KMS-11 (cell line): Measurements from ENCODE around the gene KIF18B.

Experiments
- H2AFZ ChIP-seq: fragments of 200-600 bp; sonication (generic); 2 replicates; pipeline ENCODE4 v1.6.1; 2016; ENCODE audit warnings: antibody characterized with exemption, mixed run types, low read depth
- H3K27ac ChIP-seq: fragments of 200-600 bp; sonication (generic); 2 replicates; pipeline ENCODE4 v1.6.1; 2016; ENCODE audit warnings: mild to moderate bottlenecking, mixed run types
- H3K27me3 ChIP-seq: fragments of 200-600 bp; sonication (generic); 2 replicates; pipeline ENCODE4 v1.6.1; 2017; ENCODE audit warnings: mild to moderate bottlenecking, low read depth, mixed run types, moderate library complexity; ENCODE audit not compliant: insufficient read depth
- H3K36me3 ChIP-seq: fragments of 200-600 bp; sonication (generic); 2 replicates; pipeline ENCODE4 v1.6.1; 2017; ENCODE audit warnings: mild to moderate bottlenecking, mixed run types; ENCODE audit not compliant: insufficient read depth
- H3K4me1 ChIP-seq: fragments of 200-600 bp; sonication (generic); 2 replicates; pipeline ENCODE4 v1.6.1; 2016; ENCODE audit warnings: mild to moderate bottlenecking, low read depth, mixed run types; ENCODE audit not compliant: poor library complexity, severe bottlenecking
- H3K4me2 ChIP-seq: fragments of 200-600 bp; sonication (generic); 2 replicates; pipeline ENCODE4 v1.7.0; 2016; ENCODE audit warnings: mild to moderate bottlenecking, mixed run types
- H3K4me3 ChIP-seq: fragments of 200-600 bp; sonication (generic); IDR thresholded peaks from 2 replicates; pipeline ENCODE4 v1.6.1; 2017; ENCODE audit warnings: low read depth, low read length, mixed read lengths; ENCODE audit not compliant: insufficient read depth
- H3K79me2 ChIP-seq: fragments of 200-600 bp; sonication (generic); 2 replicates; pipeline ENCODE4 v1.6.1; 2016; ENCODE audit warnings: low read depth, mixed run types; ENCODE audit not compliant: insufficient read depth
- H3K9ac ChIP-seq: fragments of 200-600 bp; sonication (generic); 2 replicates; pipeline ENCODE4 v1.6.1; 2016; ENCODE audit warnings: mild to moderate bottlenecking, mixed run types
- H4K20me1 ChIP-seq: fragments of 200-600 bp; sonication (generic); 2 replicates; pipeline ENCODE4 v1.6.1; 2016; ENCODE audit warnings: mild to moderate bottlenecking, mixed run types; ENCODE audit not compliant: insufficient read depth
- TF ChIP-seq, protein P1 (sequence below): fragments of 200-600 bp; sonication (generic); conservative IDR thresholded peaks from 2 replicates; pipeline ENCODE4 v1.6.1; 2017; ENCODE audit warnings: low read depth, mild to moderate bottlenecking, antibody characterized with exemption, low read length, moderate library complexity, mixed read lengths

KIF18B gene

DNA sequence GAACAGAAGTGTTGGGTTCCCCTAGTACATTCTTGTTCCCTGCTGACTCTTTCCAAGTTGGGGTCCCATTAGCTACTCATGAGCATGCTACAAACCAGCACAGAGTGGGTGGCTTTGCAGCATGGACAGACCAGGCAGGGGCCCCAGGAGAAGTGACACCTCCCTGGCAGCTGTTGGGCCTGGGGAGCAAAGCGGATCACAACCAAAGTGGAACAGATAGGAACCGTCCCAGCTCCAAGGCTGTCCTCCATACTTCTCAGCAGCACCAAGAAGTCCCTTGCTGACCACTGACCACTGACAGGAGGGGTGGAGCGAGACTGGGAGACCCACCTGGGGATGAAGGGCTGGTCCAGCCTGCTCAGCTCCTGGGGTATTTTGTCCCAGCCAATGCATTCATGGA, 19.9 kb downstream of the KIF18B start:
- Histone ChIP-seq H3K4me2 (no peak overlapping the region), H3K36me3 (peaks cover 5% of the 10 kb centered on the region; the same call in 1 of the 2 replicates), H3K27me3 (no peaks in the 10 kb centered on the region), H4K20me1 (no peaks in the 10 kb centered on the region), H3K27ac (no peak overlapping the region), H3K79me2 (no peaks in the 10 kb centered on the region), H3K4me3 (no peak overlapping the region), H3K4me1 (no peaks in the 10 kb centered on the region), H2AFZ (no peak overlapping the region), H3K9ac (no peak overlapping the region)
- TF ChIP-seq, protein P1, sequence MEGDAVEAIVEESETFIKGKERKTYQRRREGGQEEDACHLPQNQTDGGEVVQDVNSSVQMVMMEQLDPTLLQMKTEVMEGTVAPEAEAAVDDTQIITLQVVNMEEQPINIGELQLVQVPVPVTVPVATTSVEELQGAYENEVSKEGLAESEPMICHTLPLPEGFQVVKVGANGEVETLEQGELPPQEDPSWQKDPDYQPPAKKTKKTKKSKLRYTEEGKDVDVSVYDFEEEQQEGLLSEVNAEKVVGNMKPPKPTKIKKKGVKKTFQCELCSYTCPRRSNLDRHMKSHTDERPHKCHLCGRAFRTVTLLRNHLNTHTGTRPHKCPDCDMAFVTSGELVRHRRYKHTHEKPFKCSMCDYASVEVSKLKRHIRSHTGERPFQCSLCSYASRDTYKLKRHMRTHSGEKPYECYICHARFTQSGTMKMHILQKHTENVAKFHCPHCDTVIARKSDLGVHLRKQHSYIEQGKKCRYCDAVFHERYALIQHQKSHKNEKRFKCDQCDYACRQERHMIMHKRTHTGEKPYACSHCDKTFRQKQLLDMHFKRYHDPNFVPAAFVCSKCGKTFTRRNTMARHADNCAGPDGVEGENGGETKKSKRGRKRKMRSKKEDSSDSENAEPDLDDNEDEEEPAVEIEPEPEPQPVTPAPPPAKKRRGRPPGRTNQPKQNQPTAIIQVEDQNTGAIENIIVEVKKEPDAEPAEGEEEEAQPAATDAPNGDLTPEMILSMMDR, result no peak

DNA sequence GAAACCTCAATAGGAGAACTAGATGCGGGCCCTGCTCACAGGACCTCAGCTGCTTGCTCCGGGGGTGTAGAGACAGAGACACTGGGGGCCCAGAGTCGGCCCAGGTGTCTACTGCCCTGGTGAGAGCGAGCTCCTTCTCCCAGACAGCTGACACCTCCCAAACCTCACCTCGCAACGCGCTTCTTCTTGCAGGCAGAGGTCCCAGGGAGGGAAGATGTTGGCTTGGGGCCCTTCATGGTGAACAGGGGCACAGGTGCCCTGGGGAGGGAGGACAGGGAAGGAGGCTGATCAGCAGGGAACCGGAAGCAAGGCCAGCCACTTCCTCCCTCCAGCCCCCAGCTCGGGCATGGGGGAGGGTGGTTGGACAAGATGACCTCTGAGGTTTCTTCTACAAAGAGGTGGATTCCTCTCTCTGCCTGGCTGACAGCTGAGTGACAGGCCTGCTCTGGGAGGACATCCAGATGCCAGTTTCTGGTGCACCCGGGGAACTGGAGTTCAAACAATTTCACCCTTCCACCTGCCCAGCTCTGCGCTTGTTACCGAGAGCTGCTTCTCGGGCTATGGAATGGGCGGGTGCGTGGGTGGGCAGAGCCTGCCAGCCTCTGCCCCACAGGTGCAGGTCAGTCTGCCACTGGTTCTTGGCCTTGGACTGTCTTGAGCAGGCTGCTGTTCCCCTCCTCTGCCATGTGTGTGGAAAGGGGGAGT, 20.6 kb downstream of the KIF18B start:
- H3K27me3 ChIP-seq, result no peaks in the 10 kb centered on the region
- H4K20me1 ChIP-seq, result no peaks in the 10 kb centered on the region
- no peak overlapping the region for H2AFZ ChIP-seq
- no peaks in the 10 kb centered on the region for H3K79me2 ChIP-seq
- no peaks in the 10 kb centered on the region for H3K4me1 ChIP-seq
- no peak overlapping the region for H3K27ac ChIP-seq
- no peak overlapping the region for H3K4me2 ChIP-seq
- H3K36me3 ChIP-seq, result peaks cover 5% of the 10 kb centered on the region; the same call in 1 of the 2 replicates
- H3K4me3 ChIP-seq, result no peak overlapping the region
- TF ChIP-seq, protein P1, result no peak
- H3K9ac ChIP-seq, result no peak overlapping the region

DNA sequence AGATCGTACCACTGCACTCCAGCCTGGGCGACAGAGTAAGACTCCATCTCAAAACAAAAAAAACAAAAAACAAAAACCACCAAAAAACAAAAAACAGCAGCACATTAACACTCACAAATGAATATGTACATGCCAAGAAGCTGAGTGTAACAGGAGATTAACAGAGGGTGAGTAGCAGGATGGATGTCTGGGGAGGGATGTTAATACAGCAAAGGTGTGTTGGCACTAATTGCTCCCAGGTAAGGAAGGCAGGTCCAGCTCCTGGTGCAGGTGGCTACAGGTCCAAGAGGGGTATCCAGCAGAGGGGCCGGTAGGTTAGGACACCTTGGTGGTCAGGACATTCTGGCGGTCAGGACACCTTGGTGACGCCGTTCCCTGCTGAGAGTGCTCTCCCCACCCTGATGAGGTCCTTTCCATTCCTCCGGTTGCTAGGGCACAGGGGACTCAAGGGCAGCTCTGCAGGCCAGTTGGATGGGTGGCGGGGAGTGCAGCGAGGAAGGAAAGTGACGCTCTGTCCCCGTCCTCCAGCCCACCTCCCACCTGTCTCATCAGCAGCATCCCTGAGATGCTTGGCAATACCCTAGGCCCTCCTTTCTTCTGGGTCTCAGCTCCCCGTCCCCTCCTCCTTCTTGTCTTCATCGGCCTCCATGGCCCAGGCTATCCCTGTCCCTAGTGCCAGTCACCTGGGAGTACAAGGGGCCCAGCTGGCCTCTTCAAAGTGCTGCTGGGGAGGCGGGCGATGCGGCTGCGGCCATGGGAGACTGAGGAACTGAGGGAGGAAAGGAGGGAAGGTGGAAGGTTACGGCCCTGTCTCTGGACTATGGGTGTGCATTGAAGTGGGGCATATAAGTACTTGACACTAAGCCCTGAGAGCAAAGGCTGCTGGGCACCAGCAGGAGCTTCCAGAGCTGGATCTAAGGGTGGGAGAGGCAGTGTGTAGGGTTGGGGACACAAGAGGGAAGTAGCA, 21.6 kb downstream of the KIF18B start:
- TF ChIP-seq, protein P1, result no peak
- H3K27ac ChIP-seq, result no peak overlapping the region
- no peak overlapping the region for H3K4me3 ChIP-seq
- H3K4me2 ChIP-seq, result no peak overlapping the region
- peaks cover 7% of the 10 kb centered on the region; the same call in 1 of the 2 replicates for H3K27me3 ChIP-seq
- H3K79me2 ChIP-seq, result no peaks in the 10 kb centered on the region
- peaks cover 5% of the 10 kb centered on the region; the same call in 1 of the 2 replicates for H3K36me3 ChIP-seq
- H3K9ac ChIP-seq, result no peak overlapping the region
- no peaks in the 10 kb centered on the region for H4K20me1 ChIP-seq
- no peak overlapping the region for H2AFZ ChIP-seq
- no peaks in the 10 kb centered on the region for H3K4me1 ChIP-seq

DNA sequence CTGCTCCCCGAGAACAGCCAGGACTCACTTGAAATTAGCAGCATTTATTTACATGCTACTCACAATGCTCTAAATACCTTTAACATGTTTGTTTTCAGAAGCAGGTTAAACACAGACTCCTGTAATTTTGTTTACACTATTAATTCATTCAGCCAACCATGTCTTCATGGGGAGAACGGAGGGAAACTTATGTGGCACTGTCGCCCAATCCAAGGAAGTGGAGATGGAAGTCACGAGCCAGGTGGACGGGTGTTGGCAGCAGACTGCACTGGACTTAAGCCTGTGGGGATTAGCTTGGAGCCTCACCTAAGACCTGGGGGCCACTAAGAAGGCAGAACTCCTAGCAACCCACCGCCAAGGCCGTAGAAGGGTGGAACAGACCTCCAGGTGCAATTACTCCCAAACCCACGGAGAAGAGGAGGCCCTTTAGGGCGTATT, 23.4 kb downstream of the KIF18B start:
- H3K27ac ChIP-seq, result no peak overlapping the region

More for the DNA sequence above, 23.4 kb downstream of the KIF18B start:
- no peak overlapping the region for H3K4me3 ChIP-seq
- peaks cover 9% of the 10 kb centered on the region for H3K4me1 ChIP-seq
- H3K27me3 ChIP-seq, result peaks cover 13% of the 10 kb centered on the region; the same call in 1 of the 2 replicates
- no peak overlapping the region for H3K4me2 ChIP-seq
- no peak overlapping the region for H2AFZ ChIP-seq
- H3K36me3 ChIP-seq, result no peaks in the 10 kb centered on the region; the same call in 1 of the 2 replicates
- no peak overlapping the region for H3K9ac ChIP-seq
- no peaks in the 10 kb centered on the region for H4K20me1 ChIP-seq
- H3K79me2 ChIP-seq, result no peaks in the 10 kb centered on the region
- TF ChIP-seq, protein P1, result no peak
